GM10266 (cell line): ENCODE results near the gene CRYM.

Experiments used
- DNase-seq: peaks from one replicate; pipeline ENCODE4 v3.0.0; 2012; ENCODE audit errors: extremely low spot score
- CTCF ChIP-seq: IDR thresholded peaks from 2 replicates; pipeline ENCODE4 v1.5.1; 2012; ENCODE audit warnings: mild to moderate bottlenecking, low read depth; ENCODE audit not compliant: control insufficient read depth, insufficient read depth; ENCODE audit errors: missing control alignments

The CRYM gene

GRCh38 chr16:21264571-21265036, 13.5 kb downstream of the CRYM start:
- no peak for DNase-seq
- TF ChIP-seq CTCF: no peak

GRCh38 chr16:21263640-21264570, 14.2 kb downstream of the CRYM start:
- DNase-seq: peak; percentile 55

GRCh38 chr16:21262779-21263639, 15.1 kb downstream of the CRYM start:
- no peak for TF ChIP-seq CTCF
- no peak for DNase-seq

More at GRCh38 chr16:21263640-21264570, 14.2 kb downstream of the CRYM start:
- TF ChIP-seq CTCF: no peak

- no peak for DNase-seq
These were observed 17.0 kb downstream of the CRYM start for GRCh38 chr16:21260870-21261791.

GRCh38 chr16:21257284-21257683, 20.8 kb downstream of the CRYM start:
- no peak for TF ChIP-seq CTCF
- no peak for DNase-seq

More at GRCh38 chr16:21260870-21261791, 17.0 kb downstream of the CRYM start:
- no peak for TF ChIP-seq CTCF

GRCh38 chr16:21256636-21257035, 21.5 kb downstream of the CRYM start:
- TF ChIP-seq CTCF: no peak
- DNase-seq: no peak
